GM18868 (cell line): ENCODE results near the gene COBLL1.
"Not testable (repeated sequence)": the region's sequence is repeated elsewhere in the genome, so short reads cannot be mapped to it uniquely, and the experiment has no call there.

Experiments
- ATAC-seq: cut with Tn5 transposase; IDR thresholded peaks from one replicate; pipeline ENCODE4 v1.9.1; 2021; ENCODE audit warnings: mild to moderate bottlenecking, moderate library complexity; ENCODE audit not compliant: unreplicated experiment

COBLL1 gene

DNA sequence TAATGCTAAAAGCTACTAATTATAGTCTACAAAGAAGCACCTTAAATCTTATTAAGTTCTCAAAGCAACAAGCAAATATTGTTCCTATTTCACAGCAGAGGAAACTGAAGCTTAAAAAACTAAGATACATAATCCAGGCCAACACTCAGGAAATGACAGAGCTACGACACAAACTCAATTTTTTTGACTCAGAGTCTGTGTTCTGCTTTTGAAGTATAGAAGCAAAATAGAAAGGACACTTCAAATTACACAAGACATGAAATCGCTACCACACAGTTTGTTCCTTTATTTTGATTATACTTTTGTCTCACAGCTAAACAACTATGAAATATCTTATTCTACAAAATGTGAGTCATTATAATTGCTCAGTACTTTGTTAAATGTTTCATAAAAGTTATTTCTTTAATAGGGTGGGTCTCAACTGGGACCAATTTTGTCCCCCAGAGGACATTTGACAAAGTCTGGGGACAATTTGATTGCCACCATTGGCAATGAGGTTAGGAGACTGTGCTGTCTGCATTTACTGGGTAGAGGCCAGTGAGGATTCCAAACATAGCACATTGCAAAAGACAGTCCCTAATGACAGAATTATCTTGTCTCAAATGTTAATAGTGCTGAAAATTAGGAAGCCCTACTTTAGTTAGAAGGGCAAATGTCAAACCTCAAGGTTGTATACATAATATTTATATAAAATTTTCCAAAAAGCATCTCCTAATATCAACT, 118.8 kb downstream of the COBLL1 start:
- no peak for ATAC-seq

DNA sequence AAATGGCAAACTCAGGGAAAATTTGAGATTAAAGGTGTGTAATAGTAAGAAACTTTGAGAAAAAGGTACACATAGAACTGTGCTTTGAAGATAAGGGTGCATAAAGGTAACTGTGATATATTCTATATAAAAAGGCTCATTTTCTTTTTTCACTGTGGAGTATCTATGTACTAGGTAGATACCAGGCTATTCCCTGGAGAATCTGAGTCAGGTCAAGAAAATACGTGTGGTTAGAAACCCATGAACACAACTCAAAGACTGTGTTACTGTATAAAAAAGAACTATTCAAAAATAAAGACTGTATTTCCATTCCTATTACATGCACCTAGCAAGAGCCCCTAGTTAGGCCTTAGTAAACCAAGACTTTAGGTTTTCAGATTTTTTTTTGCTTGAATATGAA, 120.2 kb downstream of the COBLL1 start:
- ATAC-seq: no peak

DNA sequence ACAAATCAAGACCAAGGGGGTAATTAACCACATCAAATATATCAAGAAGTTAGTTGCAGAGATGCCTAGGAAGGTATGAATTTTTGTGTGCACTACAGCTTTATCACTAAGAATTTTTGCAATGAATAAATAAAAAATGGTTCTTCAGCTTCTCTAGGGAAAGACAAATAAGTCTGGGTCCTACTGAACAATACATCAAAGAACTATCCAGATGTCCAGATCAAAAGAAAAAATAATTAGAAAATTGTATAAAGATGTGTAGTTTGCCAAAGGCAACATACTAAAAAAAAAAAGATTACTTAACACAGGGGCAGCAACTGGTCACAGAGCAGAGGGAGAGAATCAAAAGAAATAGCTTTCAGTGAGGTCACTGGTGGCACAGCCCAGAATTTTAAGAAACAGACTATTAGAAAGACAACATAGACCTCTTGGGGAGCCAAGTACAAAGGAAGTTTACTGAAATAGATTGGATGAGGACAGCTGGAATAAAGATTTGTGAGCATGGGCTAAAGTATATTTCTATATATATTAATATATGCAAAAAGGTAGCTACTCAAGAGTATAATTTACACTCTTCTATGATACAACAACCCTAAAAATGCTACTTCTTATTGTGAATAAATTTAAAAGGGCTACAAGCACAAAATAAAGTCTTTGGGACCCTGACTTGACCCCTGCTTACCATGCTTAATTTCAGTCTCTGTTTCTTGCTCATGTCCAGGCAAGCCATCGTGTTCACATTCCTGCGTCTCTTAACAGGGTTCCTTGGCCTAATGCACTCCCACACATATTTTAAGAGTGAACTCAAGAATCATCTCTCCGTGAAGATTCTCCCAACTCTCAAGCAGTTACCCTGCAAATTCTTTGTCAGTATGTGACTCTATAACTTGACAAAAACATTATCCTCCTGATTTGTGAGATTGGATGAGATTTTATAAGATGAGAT, 121.4 kb downstream of the COBLL1 start:
- no peak for ATAC-seq

DNA sequence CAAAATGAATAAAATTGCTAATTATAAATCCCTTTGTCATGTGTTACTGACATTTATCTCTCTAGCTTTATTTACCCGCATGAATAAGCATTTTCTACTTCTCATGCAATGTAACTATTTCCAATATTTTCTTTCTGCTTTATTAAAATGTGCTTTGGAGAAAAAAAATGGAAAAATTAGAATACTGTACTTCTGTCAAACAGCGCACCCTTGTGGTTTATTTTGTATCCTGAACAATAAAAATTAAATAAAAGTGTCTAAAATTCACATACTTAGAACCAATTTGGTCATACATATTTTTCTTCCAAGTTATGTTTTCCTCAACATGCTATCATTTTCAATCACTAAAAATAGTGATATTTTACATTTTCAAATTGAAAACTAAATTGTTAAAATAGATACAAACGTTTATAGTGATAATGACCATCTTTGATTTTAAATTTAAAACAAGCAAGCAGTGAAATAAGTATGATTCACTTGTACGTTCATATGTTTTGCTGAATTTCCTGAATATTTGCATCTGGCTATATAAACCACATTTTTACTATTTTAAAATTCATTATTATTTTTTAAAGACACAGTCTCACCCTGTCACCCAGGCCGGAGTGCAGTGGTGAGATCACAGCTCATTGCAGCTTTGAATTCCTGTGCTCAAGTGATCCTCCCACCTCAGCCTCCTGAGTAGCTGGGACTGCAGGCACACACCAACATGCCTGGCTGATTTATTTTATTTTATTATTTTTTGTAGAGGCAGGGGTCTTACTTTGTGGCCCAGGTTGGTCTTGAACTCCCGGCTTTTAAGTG, 124.4 kb downstream of the COBLL1 start:
- no peak for ATAC-seq

DNA sequence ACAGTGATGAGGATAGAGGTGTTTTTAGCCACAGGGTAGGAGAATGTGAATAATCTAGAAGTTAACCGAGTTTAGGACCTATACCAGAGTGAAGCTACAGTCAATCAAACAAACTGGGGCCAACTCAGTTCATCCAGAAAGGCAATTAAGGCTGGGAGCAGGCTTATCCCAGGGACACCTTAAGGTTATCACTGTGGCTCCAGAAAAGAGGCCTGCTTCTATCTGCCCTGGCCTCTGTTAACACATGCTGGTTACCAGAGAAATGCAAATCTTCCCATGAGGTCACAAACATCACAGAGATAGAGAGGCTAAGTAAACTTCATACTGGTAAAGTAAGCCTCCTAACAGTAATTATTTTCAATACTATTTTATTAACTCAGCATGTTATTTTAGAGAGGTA, 127.2 kb downstream of the COBLL1 start:
- ATAC-seq: no peak

DNA sequence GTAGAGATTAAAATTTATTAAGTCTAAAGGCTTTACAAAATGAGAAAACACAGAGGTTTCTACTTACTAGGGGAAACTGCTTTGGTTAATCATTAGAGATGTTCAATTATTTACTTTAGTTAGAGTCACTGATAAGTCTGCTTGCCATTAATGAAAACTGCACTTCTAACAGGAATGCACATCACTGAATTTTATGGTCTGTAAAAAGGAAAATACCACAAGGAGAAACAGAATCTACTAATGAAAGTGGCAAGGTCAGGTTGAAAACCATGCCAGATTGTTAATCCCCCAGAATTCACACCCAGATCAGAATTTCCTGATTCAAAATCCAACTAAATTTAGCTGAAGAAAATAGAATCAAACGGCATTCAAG, 129.9 kb downstream of the COBLL1 start:
- no peak for ATAC-seq

DNA sequence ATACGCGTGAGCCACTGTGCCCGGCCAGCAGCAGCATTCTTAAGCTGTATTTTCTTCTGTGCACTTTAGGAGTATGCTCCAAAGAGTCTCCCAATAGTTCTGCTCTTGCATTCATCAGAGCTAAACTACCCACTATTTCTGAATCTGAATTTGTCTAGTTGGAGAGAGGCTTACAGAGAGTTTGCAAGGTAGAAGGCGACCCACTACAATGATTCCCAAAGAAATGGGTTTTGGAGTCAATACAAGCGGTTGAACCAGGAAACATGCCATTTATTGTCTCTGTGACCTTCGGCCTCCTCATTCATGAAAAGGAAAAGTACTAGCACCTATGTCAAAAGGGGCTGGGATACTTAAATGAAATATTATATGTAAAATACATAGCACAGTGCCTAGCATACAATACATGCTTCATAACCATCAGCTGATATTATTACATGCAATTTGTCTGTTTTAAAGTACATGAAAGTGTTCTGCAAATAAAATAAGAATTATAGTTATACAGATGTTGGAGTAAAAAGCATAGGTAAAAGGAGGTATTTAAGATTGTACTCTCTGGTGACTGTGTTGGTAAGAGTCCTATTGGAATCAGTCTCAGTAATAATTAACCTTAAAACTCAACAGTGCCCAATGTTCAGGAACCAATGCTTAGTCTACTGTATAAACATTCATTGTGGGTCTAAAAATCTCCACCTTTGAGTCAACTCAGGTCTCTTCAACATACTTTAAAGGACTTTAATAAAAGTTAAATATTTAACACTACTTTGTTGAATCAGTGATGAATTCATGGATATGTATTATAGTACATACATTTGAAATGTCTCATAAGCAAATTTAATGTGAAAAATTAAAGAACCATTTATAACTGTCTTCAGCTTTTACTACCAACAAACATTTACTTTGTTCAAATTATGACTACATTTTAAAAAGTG, 130.5 kb downstream of the COBLL1 start:
- no peak for ATAC-seq

DNA sequence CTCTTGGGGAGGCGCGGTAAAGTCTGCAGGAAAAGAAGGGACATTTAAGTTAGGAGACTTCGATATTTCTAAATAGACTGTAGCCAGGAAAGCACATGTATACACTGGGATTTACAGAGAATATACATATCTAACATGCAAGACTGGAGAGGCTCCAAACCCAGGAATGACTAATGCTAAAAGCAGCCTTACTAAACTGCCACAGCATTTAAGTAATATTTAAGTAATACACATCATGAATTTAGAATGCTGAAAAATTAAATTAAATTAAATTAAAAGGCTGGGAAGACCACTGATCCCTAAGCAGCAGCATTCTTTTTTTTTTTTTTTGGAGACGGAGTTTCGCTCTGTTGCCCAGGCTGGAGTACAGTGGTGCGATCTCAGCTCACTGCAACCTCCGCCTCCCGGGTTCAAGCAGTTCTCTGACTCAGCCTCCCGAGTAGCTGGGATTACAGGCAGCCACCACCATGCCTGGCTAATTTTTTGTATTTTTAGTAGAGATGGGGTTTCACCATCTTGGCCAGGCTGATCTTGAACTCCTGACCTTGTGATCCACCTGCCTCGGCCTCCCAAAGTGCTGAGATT, 131.3 kb downstream of the COBLL1 start:
- ATAC-seq: not testable (repeated sequence)

DNA sequence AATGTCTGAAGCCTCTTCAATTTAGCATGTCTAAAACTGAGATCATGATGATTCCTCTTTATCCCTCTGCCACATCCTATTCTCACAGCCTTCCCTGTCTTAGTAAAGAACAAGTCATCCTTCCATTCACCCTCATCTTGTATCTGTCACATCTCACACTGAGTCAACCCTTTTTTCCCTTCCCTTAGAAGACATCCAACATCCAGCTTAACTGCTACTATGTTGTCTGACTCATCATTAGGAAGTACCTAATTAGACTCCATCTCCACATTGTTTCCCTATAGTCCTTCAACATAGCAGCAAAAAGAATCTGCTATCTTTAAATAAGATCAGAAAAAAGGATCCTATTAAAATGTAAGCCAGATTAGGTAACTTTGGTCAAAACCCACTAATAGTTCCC, 135.1 kb downstream of the COBLL1 start:
- ATAC-seq: no peak

DNA sequence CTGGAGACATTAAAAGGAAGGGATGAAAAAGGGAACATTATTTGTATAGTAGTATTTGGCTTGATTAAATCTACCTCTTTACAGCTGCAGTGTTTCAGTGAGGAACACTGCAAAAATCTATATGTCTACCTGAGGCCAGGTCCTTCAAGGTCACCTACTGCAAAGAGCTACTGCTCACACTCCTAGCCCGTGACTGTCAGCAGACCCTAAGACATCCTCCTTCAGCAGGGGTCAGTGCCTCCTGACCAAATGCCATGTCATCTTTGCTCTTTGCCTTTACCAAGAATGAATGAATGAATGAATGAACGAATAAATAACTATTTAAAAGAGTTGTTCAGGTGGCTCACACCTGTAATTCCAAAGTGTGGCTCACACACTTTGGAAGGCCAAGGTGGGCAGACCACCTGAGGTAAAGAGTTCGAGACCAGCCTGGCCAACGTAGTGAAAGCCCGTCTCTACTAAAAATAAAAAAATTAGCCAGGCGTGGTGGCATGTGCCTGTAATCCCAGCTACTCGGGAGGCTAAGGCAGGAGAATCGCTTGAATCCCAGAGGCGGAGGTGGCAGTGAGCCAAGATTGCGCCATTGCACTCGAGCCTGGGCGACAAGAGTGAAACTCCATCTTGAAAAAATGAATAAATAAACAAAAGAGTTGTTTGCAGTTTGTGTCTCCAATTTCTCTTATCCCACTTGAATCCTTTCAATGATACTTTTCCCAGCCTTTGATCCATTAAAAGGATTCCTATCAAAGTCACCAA, 136.0 kb downstream of the COBLL1 start:
- ATAC-seq: no peak

DNA sequence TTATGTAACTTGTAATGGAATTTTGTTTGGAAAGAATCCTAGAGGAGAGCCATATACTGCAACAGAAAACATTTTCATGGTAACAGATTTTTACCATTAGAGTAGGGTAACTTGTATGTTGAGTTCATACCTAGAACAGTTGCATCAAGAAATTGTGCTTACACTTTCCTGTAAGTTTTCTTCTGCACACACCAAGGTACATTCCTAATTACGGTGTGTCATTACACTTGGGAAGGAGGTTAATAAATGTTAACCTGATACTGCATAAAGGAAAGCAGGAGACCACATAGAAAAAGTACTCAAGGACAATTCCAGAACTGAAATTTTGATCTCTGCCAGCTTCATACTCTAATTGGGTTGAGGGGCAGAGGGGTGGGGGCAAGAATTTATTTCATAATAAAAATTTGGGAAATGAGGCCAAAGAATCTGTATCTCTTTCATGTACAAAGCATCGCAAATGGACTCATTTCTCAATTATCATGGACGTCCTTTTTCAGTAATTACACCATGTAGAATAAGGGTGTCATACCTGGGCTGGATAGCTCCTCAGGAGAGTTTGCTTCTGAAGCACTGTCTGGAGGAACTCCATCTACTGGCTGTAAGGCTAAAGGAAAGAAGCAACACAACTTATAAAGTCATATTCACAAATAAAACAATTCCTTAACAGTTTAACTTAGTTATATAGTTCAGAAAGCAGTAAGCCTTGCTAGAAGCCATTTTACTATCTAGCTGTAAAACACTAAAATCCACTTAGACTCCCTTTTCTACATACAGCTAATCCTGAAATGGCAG, 137.5 kb downstream of the COBLL1 start:
- ATAC-seq: no peak

DNA sequence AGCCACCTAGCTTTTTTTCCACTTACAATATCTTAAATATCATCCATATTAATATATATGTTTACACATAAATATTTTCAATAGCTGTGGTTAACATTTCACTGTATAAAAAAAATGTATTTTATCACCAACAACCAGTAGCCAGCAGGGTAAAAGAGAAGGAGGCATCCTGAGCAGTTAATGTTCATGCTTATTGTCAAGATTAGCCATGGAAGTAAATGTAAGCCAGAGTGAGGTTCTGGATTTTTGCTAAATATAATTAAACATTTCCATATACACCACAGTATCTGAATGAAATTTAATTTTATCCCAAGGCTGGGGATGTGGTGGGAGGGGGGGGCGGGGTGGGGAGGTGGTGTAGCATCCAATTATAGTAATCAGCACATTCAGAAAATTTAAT, 140.1 kb downstream of the COBLL1 start:
- ATAC-seq: no peak

DNA sequence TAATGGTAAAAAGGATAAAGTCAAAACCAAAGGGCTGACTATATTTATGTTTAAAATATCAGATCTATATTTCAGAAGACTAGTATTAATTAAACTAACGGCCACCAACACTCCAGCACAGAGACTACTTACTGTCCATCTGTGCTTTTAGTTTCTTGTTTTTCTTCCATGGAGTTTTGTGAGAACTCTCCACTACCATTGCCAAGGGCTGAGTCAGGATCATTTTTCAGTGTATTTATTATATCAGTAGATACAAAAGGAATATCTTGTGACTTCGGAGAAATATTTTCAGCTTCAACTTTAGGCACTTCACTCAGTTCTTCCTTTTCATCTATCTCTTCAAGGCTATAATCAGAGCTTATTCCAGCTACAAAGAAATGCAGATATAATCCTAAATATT, 141.2 kb downstream of the COBLL1 start:
- no peak for ATAC-seq

DNA sequence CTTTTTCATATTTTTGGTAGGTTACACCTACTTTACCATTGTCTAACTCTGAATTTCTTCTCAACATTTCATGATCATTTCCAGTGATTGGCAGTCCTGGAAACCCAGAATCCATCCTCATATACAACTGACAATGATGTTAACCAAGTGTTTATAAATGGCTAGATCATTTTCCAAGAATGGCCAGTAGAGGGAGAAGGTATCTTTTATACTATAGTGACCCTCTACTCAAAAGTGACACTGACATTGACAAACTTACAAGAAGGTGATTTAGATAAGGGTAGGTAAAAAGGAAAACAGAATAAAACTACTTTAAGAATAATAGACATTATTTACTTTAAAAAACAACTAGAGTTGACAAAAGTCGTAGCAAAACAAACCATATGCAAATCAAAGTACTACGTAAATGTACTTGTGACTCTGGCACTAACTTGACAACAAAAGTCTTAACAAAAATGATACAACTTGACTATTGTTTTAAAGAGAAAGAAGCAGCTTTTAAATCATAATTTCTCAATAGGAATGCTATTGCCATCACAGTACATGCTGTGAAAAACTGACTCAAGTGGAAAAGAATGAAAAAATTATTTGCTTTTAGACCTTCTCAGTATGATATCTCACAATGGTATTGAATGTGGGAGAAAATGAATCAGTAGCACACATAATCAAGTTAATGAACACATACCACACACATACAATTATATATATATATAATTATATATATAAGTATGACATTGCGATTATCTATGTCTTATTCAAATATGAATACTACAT, 143.7 kb downstream of the COBLL1 start:
- no peak for ATAC-seq

DNA sequence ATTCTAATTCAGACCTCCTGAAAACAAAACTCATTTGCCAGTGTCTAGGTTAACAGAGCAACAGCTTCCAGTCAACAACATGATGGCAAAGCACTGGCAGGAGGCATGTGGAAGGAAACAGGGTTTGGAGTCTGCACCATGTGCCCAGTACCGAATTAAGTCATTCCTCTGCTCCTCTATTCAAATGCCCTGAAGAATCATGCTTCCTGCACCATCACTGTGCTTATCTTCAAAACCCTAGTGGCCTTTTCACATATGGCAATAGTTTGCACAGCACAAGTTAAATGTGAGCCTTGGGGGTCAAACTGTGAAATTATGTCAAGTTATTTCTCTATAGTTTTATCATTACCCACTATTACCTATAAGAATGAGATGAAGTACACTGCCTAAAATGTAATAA, 145.0 kb downstream of the COBLL1 start:
- ATAC-seq: no peak

DNA sequence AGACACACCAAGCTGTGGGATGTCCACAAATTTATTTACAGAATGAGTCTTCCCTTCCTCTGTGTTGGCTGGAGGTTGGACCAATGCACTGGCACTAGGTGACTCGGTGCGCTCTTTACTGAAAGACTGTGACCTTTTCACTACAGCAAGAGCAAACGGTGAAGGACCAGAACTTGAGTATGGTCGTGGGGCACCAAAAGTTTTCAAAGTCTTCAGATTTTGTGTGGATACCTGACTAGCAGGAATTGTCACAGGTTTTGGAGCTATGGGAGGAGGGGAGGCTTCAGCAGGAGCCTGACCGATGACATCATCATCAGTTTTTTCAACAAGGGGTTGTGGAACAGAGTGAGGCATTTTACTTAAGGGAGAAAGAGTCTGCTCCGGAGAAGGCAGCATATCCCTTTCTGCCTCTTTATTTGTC, 147.3 kb downstream of the COBLL1 start:
- ATAC-seq: no peak

DNA sequence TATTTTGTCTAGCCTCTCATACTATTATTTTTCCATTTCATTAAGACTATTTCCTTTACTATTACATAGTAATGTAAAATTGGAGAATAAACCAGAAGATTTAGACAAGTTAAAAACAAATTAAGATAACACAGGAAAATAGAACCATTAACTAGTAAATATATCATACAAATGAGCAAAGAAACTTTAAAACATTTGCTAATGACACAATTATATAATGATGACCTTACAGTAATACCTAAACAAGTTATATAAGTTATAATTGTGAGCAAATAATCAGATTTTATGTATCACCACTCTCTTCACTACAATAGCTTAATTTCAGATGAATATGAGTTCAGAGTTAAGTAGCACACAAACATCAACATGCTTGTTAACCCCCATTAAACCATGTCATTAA, 147.8 kb downstream of the COBLL1 start:
- ATAC-seq: no peak

DNA sequence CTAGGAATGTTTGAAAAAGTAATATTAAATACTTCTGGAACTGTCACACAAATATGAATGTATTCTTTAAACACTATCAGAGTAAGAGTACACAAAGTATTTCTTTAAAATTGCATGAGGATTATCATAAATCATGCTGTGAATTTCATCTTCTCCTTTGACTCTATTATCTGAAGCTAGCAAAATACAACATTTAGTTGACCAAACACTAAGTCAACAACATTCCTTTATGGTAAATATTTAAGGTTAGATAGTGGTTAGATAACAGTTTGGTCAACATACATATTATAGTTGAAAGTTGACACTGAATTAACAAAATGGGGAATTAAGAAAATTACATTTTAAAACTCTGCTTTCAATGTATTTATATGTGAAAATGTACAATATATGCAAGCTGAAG, 148.2 kb downstream of the COBLL1 start:
- no peak for ATAC-seq
